Measurements from ENCODE around the gene DCAF8L2. TPM values are rescaled to one million over a fixed set of nuclear protein-coding genes. Genes with fewer than 3 reads are reported as not detected.
A peak's percentile ranks its signal among the peaks of the same experiment; 100 is the strongest.
"Not testable (repeated sequence)": the region's sequence is repeated elsewhere in the genome, so short reads cannot be mapped to it uniquely, and the experiment has no call there.

DCAF8L2 gene
- not detected for polyA plus RNA-seq (ENCODE audit: insufficient read length)

DNA sequence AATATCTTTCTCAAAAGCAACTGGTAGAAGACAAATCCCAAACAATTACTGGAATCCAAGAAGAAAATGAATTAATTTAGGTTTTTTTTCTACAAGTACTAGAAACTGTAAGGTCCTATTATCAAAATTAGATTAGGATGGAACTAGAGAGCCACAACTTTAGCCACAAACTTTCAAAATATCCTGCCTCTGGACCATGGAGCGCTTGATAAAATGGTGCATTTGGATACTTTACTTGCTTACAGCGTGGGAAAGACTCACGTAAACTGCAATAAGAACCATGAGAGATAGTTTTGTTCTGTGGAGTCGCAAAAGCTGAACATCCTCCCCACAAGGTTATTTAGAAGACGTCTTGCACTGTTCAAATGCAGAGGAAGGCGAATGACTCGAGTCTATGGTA lies at the start of gene DCAF8L2:
TSS of gene DCAF8L2 (plus strand) at position 301 of the 400 bp plus-strand sequence. CDS start 156,552 bp downstream, outside the sequence.
- DNase-seq, result no peak

DNA sequence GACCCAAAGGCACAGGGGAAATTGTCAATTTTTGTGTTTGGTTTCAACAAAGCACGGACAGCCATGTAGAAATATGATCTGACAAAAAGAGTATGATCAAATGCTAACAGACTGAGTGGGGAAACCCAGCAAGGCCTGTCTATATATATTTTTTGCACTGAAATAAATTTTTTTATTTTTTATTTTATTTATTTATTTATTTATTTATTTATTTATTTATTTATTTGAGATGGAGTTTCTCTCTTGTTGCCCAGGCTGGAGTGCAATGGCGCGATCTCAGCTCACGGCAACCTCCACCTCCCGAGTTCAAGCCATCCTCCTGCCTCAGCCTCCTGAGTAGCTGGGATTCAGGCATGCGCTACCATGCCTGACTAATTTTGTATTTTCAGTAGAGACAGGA lies 49.0 kb upstream of the DCAF8L2 start:
- DNase-seq, result not testable (repeated sequence)

- no peak for DNase-seq
Observed at GRCh38 chrX:27548624-27549023, 41.5 kb upstream of the DCAF8L2 start.

DNA sequence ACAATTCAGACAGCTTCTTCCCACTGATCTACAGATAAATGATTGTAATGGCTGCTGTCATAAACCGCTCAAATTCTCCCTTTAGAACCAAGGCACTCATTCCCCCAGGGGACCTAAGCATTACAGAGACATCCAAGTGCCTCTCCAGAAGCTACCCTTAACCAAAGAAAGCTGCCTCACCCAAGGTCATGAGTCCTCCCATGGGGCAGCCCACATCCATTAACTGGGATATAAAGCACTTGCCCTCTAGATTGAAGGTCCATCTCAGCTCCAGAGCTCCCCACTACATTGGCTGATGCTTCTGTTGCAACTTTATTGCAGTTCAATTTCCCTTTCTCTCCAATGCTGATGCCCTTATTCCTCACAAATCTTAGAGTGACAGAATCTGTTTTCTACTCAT lies 40.5 kb upstream of the DCAF8L2 start:
- DNase-seq, result no peak

DNA sequence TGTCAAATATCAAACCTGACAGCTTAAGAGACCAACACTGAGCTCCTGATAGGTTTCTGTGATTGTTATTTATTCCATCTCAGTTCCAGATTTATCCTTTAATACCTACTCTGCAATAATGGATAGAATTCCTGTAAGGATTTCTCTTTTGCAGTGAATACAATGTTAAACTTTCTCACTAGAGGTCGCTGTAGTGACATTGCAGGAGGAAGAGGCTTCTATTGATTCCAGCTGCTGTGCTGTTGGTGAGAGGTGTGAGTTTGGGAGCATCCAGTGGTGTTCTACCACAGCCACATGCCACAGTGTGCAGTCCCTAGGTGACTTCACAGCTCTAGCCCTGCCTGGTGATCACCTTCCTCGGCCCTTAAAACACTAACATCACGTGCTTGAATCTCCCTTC lies 34.6 kb upstream of the DCAF8L2 start:
- peak; percentile 1 for DNase-seq

DNA sequence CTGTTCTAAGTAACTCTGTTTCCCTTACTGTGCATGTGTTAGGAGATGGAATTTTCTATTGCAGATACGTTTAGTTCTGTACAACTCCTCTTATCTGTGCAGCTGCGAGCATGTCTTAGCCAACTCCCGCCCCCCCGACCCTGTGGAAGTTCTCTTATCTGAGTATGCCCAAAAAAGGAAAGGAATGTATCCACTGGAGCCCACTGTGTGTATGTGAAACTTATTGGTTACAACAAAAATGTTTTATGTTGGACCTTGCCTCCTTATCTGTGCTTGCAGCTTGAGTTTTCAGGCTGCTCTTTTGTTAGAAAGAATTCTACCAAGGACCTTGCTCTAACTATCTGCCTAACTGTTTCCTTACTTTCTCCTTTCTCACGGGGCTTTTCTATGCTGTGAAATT lies 24.2 kb upstream of the DCAF8L2 start:
- DNase-seq, result no peak

- DNase-seq, result no peak
Observed at GRCh38 chrX:27571164-27571563, 19.0 kb upstream of the DCAF8L2 start.

DNA sequence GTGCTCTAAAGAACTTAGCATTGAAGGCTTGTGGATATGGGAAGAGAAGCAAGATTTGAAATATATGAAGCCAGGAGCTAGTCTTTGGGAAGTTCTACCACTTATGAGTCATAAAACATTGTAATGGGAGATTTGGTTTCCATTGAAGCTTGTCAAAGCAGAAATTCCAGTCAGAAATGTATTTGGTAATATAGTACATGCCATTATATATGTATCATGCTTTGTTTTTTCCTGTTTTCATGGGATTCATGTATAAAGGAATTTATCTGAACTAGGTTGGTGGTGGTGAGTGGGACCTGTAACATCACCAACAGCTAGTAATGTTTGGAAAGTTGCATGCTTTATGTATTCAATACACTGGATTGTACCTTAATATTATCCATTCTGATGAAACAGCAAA lies 14.6 kb upstream of the DCAF8L2 start:
- DNase-seq, result no peak

DNA sequence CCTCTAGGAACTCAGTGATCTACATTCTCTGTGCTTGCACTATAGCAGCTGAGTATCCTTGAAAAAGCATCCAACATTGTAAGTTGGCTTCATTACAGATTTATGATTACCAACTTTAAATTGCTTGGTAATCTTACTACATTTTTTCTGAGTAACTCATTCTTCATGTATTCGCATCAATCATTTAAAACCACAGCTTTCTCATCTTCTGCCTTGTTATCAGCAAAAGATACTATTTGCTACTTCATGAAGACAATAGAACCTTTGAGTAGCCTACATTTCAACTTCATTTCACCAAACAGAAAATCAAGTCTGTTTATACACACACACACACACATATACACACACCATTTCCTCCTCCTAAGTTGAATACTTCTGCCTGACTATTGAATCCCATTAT lies 6.2 kb upstream of the DCAF8L2 start:
- DNase-seq, result no peak

DNA sequence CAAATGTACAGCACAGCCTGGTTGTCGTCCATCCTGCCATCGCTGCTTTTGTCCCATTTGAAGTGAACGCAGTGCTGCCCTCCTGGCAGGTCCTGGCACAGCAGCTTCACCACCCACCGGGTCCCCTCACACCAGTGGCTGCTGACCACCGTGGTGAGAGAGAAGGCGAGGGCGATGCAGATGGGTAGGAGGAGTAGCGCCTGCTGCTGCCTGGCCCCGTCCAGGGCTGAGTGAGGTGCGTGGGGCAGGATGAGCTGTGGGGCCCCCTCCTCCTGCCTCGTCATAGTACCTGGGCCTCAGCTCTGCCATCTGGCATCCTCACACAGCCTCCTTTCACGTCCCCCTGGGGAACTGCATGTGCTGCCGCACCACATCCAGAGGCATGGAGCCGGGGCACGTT lies 1.8 kb downstream of the DCAF8L2 start:
- DNase-seq, result no peak

DNA sequence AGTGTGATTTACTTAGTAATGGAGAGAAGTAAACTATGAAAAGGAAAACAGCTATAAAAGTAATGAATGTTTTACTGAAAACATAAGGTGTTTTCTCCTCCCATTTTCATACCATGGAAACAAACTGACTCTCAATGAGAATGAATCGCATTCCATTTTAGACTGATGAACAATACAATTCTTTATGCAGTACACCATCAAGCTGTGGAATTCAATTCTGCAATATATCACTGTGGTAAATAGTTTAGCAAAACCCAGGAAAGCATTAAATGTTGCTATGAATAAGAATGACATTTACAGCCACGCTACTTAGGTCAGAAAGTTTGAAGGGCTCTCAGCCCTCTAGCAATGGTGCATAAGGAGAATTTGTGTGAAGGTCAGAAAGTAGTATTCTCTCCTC lies 7.4 kb downstream of the DCAF8L2 start:
- DNase-seq, result no peak

GRCh38 chrX:27598312-27598711 lies 8.2 kb downstream of the DCAF8L2 start:
- DNase-seq, result no peak

DNA sequence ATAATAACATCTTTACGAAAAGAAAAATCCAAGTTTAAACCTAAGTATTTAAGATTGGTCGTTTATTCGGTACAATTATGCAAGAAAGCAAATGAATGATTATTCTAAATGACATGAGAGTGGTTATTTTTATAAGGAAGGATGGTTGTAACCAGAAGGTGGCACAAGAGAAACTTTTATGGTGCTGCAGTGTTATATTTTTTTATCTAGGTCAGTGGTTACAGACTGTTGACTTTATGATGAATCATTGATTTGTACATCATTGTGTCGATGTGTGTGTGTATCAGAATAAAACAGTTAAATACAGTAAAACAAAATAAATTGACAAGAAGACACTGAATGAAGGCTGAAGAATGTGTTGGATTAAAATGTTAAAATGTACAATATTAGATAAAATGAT lies 9.8 kb downstream of the DCAF8L2 start:
- DNase-seq, result no peak

GRCh38 chrX:27600686-27601085 lies 10.5 kb downstream of the DCAF8L2 start:
- no peak for DNase-seq

DNA sequence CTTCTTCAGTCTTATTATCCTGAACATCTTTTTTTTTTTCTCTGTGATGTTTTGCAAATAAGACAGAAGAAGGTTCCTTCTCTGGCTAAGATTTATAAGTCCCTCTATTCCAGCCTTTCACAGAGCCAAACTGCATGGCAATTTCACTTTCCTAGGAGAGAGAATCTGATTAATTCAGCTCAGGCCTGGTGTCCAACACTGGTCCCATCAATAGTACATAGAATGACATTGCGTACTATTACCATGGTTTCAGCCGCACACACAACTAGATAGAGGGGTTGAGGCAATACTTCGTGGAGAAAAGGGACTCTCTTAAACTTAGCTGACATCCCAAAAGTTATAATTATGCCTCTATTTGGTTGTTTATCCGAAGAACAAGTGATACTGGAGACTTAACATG lies 18.5 kb downstream of the DCAF8L2 start:
- no peak for DNase-seq

GRCh38 chrX:27619459-27619858 lies 29.3 kb downstream of the DCAF8L2 start:
- DNase-seq, result no peak

DNA sequence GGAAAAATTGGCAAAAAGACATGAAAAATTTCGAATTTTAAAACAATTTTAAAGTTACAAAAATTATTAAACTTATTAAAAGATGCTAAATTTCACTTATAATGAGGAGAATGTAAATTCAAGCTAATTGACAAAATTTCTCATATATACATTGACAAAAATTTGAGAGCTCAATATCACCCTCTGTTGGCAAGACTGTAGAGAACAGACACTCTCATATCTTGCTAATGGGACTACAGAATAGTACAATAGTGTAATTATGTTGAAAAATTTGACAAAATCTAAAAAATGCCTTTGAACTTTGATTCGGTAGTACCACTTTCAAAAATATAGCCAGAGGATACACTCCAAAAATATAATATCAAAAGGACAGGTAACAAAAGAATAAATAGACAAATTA lies 29.8 kb downstream of the DCAF8L2 start:
- no peak for DNase-seq

GRCh38 chrX:27622883-27623282 lies 32.7 kb downstream of the DCAF8L2 start:
- no peak for DNase-seq

- no peak for DNase-seq
Observed at GRCh38 chrX:27626066-27626465, 35.9 kb downstream of the DCAF8L2 start.

- DNase-seq, result no peak
Observed at GRCh38 chrX:27633328-27633727, 43.2 kb downstream of the DCAF8L2 start.

GRCh38 chrX:27656581-27656980 lies 66.4 kb downstream of the DCAF8L2 start:
- DNase-seq, result no peak

GRCh38 chrX:27660878-27661277 lies 70.7 kb downstream of the DCAF8L2 start:
- DNase-seq, result no peak

- no peak for DNase-seq
Observed at GRCh38 chrX:27671234-27671633, 81.1 kb downstream of the DCAF8L2 start.

GRCh38 chrX:27674491-27674890 lies 84.3 kb downstream of the DCAF8L2 start:
- DNase-seq, result no peak

- DNase-seq, result no peak
Observed at GRCh38 chrX:27675493-27675892, 85.3 kb downstream of the DCAF8L2 start.

- DNase-seq, result no peak
Observed at GRCh38 chrX:27679281-27679680, 89.1 kb downstream of the DCAF8L2 start.
